Neutrophil (primary cell): ENCODE results near the gene COG1.

Experiments
- H3K27ac ChIP-seq: fragments of 200-600 bp; sonication (generic); 2 replicates; pipeline ENCODE4 v1.5.1; 2016; ENCODE audit warnings: mild to moderate bottlenecking, moderate library complexity
- H3K27me3 ChIP-seq: fragments of 200-600 bp; sonication (generic); 2 replicates; pipeline ENCODE4 v1.6.0; 2016; ENCODE audit warnings: mild to moderate bottlenecking
- H3K36me3 ChIP-seq: fragments of 200-600 bp; sonication (generic); 2 replicates; pipeline ENCODE4 v1.5.1; 2017
- H3K4me1 ChIP-seq, 2 experiments: fragments of 200-600 bp in 1 of 2; sonication (generic) in 1 of 2; 1 replicate in 1 of 2; 2 replicates in 1 of 2; pipeline versions ENCODE4 v1.5.1 to v1.6.1; 2013 to 2016; ENCODE audit warnings: low read depth in 1 of 2, low read length in 1 of 2, mild to moderate bottlenecking in 1 of 2, moderate library complexity in 1 of 2; ENCODE audit not compliant: control insufficient read depth in 1 of 2, insufficient read depth in 1 of 2
- H3K4me3 ChIP-seq, 2 experiments: fragments of 200-600 bp in 1 of 2; sonication (generic) in 1 of 2; 1 replicate in 1 of 2; 2 replicates in 1 of 2; pipeline ENCODE4 v1.5.1; 2013 to 2016; ENCODE audit warnings: low read depth in 1 of 2, low read length in 1 of 2, mild to moderate bottlenecking in 1 of 2, moderate library complexity in 1 of 2
- H3K9me3 ChIP-seq: fragments of 200-600 bp; sonication (generic); 2 replicates; pipeline ENCODE4 v1.5.1; 2016
- TF ChIP-seq, protein P1 (sequence below): fragments of 200-600 bp; sonication (generic); IDR thresholded peaks from 2 replicates; pipeline ENCODE4 v1.5.1; 2016; ENCODE audit warnings: antibody characterized with exemption

The COG1 gene

DNA sequence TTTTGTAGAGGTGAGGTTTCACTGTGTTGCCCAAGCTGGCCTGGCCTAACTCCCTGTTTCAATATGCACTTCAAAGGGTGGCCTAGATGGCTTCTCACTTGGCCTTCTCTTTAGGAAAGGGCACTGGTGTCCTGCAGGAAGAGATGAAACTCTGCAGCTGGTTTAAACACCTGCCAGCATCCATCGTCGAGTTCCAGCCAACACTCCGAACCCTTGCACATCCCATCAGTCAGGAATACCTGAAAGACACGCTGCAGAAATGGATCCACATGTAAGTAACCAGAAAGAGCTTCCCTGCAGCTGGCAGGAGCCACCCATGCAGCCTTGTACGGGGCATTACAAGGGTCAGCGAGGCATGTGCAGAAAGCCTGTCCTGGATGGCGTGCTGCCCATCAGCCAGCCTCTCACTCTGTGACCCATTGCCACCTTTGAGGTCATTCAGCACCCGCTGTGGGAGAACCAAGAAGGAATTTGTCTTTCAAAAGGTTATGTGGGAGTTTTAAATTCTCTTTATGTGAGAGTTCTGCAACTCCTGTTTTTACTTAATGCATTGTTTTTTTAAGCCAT is 7.0 kb downstream of the COG1 start:
- TF ChIP-seq, protein P1, sequence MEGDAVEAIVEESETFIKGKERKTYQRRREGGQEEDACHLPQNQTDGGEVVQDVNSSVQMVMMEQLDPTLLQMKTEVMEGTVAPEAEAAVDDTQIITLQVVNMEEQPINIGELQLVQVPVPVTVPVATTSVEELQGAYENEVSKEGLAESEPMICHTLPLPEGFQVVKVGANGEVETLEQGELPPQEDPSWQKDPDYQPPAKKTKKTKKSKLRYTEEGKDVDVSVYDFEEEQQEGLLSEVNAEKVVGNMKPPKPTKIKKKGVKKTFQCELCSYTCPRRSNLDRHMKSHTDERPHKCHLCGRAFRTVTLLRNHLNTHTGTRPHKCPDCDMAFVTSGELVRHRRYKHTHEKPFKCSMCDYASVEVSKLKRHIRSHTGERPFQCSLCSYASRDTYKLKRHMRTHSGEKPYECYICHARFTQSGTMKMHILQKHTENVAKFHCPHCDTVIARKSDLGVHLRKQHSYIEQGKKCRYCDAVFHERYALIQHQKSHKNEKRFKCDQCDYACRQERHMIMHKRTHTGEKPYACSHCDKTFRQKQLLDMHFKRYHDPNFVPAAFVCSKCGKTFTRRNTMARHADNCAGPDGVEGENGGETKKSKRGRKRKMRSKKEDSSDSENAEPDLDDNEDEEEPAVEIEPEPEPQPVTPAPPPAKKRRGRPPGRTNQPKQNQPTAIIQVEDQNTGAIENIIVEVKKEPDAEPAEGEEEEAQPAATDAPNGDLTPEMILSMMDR, result no peak
- Histone ChIP-seq H3K36me3 (peaks cover 86% of the 10 kb centered on the region), H3K4me1 (no peaks in the 10 kb centered on the region), H3K4me3 (no peak overlapping the region), H3K9me3 (no peaks in the 10 kb centered on the region), H3K27ac (no peak overlapping the region), H3K27me3 (no peaks in the 10 kb centered on the region)

DNA sequence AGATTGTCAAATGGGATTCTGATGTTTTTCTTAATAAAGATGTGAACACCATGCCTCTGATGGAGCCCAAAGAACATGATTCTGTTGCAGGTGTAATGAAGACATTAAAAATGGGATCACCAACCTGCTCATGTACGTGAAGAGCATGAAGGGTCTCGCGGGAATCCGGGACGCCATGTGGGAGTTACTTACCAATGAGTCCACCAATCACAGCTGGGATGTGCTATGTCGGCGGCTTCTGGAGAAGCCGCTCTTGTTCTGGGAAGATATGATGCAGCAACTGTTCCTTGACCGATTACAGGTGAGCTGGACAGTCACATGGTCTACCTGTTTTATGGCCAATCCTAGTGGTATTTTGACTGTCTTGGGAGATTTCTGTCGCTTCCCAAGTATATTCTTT is 7.6 kb downstream of the COG1 start:
- Histone ChIP-seq H3K4me3 (no peak overlapping the region), H3K27ac (no peak overlapping the region), H3K9me3 (no peaks in the 10 kb centered on the region), H3K4me1 (no peaks in the 10 kb centered on the region), H3K27me3 (no peaks in the 10 kb centered on the region), H3K36me3 (peaks cover 93% of the 10 kb centered on the region)
- TF ChIP-seq, protein P1, result no peak

DNA sequence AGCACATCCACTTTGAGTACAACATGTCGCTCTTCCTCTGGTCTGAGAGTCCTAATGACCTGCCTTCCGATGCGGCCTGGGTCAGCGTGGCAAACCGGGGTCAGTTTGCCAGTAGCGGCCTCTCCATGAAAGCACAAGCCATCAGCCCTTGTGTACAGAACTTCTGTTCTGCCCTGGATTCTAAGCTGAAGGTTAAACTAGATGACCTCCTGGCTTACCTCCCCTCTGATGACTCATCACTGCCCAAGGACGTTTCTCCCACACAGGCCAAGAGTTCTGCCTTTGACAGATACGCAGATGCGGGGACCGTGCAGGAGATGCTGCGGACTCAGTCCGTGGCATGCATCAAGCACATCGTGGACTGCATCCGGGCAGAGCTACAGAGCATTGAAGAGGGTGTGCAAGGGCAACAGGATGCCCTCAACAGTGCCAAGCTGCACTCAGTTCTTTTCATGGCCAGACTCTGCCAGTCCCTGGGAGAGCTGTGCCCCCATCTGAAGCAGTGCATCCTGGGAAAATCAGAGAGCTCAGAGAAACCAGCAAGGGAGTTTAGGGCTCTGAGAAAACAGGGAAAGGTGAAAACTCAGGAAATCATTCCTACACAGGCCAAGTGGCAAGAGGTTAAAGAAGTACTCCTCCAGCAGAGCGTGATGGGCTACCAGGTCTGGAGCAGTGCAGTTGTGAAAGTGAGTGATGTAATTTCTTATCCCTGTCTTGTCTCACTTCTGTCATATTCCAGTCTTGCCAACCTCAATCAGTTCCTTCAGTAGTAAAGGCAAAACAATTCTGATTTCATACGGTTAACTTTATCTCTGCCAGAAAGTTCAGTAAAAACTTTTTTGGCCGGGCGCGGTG is 8.6 kb downstream of the COG1 start:
- Histone ChIP-seq H3K4me3 (no peak overlapping the region), H3K36me3 (peaks cover 100% of the 10 kb centered on the region), H3K27me3 (no peaks in the 10 kb centered on the region), H3K9me3 (no peaks in the 10 kb centered on the region), H3K4me1 (no peaks in the 10 kb centered on the region), H3K27ac (no peak overlapping the region)
- TF ChIP-seq, protein P1, result no peak

DNA sequence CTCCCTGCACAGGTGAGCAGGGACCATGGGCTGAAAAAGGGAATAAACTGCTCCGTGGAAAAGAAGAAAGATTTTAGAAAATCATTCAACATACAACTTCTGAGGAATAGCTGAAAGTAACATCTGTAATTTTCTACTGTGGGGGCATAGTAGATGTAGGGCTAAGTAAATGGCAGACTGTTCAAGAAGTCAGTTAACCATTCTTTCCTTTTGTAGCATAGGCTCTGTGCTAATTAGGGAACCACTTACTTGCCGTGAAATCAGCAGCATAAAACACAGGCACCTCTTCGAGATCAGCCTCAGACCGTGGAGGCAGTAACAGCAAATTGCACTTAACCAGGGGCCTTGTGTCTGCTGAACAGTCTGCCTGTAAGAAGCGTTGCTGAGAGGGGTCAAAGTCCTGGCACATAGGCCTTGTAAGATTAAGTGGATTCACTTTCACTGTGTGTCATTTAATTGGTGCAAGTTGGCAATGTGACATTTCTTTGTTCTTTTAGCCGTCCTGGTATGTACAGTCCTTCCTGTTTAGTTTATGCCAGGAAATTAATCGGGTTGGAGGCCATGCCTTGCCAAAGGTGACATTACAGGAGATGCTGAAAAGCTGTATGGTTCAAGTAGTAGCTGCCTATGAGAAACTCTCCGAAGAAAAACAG is 10.4 kb downstream of the COG1 start:
- H3K27ac ChIP-seq, result no peak overlapping the region
- no peaks in the 10 kb centered on the region for H3K9me3 ChIP-seq
- TF ChIP-seq, protein P1, result no peak
- H3K36me3 ChIP-seq, result peaks cover 100% of the 10 kb centered on the region
- no peaks in the 10 kb centered on the region for H3K27me3 ChIP-seq
- H3K4me3 ChIP-seq, result no peak overlapping the region
- H3K4me1 ChIP-seq, result no peaks in the 10 kb centered on the region

DNA sequence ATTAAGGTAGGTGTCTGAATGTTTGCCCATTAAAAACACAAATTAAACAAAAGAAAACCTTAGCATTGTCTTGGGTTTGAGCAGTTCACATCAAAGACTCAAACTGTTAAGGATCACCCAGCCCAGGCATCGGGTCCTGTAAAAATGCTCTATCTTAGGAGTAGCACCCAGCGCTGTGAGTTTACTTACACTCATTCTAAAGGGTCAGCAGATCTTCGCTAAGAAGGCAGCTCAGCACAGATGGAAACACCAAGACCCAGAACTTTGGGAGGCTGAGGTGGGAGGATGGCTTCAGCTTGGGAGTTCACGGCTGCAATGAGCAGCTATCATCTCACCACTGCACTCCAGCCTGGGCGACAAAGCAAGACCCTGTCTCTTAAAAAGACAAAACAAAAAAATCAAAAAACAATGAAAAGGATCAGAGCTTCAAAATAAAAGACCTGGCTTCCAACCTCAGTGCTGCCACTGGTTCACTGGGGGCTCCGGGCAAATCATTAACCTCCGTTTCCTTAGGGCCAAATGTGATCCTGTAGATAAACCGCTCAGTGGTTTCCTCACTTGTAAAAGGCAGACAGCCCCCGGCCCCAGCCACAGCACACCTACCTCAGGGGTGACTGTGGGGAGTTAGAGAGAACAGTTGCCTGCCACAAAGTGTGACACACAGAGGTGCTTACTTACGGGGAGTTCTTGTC is 11.1 kb downstream of the COG1 start:
- no peaks in the 10 kb centered on the region for H3K9me3 ChIP-seq
- H3K27me3 ChIP-seq, result no peaks in the 10 kb centered on the region
- H3K36me3 ChIP-seq, result peaks cover 100% of the 10 kb centered on the region
- H3K4me3 ChIP-seq, result no peak overlapping the region
- H3K27ac ChIP-seq, result no peak overlapping the region
- H3K4me1 ChIP-seq, result no peaks in the 10 kb centered on the region
- TF ChIP-seq, protein P1, result no peak
